T-helper 22 cell (primary cell): Measurements from ENCODE around the gene WNT9B.

Experiments
- DNase-seq: peaks from one replicate; pipeline ENCODE4 v3.0.0-alpha.2; 2020; ENCODE audit warnings: low read depth

The WNT9B gene

GRCh38 chr17:46857600-46857999, 6.2 kb downstream of the WNT9B start:
- no peak for DNase-seq

GRCh38 chr17:46859996-46860395, 8.6 kb downstream of the WNT9B start:
- DNase-seq: no peak

GRCh38 chr17:46862949-46863348, 11.6 kb downstream of the WNT9B start:
- DNase-seq: no peak

GRCh38 chr17:46863383-46864121, 12.2 kb downstream of the WNT9B start:
- DNase-seq: no peak

GRCh38 chr17:46865100-46865499, 13.7 kb downstream of the WNT9B start:
- DNase-seq: no peak

GRCh38 chr17:46866325-46866724, 14.9 kb downstream of the WNT9B start:
- no peak for DNase-seq

- no peak for DNase-seq
These were observed 15.4 kb downstream of the WNT9B start for GRCh38 chr17:46866747-46867146.

GRCh38 chr17:46868689-46869187, 17.4 kb downstream of the WNT9B start:
- no peak for DNase-seq

GRCh38 chr17:46869296-46869695, 17.9 kb downstream of the WNT9B start:
- no peak for DNase-seq

GRCh38 chr17:46869975-46870803, 18.8 kb downstream of the WNT9B start:
- DNase-seq: no peak

- DNase-seq: no peak
These were observed 21.0 kb downstream of the WNT9B start for GRCh38 chr17:46872421-46872820.

GRCh38 chr17:46873941-46874645, 22.7 kb downstream of the WNT9B start:
- DNase-seq: no peak

GRCh38 chr17:46874906-46875305, 23.5 kb downstream of the WNT9B start:
- DNase-seq: no peak

- DNase-seq: no peak
These were observed 24.5 kb downstream of the WNT9B start for GRCh38 chr17:46875849-46876352.

GRCh38 chr17:46876353-46876887, 25.0 kb downstream of the WNT9B start:
- no peak for DNase-seq

GRCh38 chr17:46876926-46877325, 25.5 kb downstream of the WNT9B start:
- DNase-seq: no peak

GRCh38 chr17:46877466-46877865, 26.1 kb downstream of the WNT9B start:
- no peak for DNase-seq

- DNase-seq: no peak
These were observed 26.7 kb downstream of the WNT9B start for GRCh38 chr17:46878055-46878454.

GRCh38 chr17:46879101-46879500, 27.7 kb downstream of the WNT9B start:
- no peak for DNase-seq

- DNase-seq: no peak
These were observed 29.6 kb downstream of the WNT9B start for GRCh38 chr17:46881015-46881414.

GRCh38 chr17:46882666-46883065, 31.3 kb downstream of the WNT9B start:
- no peak for DNase-seq

- DNase-seq: no peak
These were observed 32.6 kb downstream of the WNT9B start for GRCh38 chr17:46883871-46884520.
